NT2/D1 (cell line): ENCODE measurements around the gene ADAM19.
"Not testable (repeated sequence)": the region's sequence is repeated elsewhere in the genome, so short reads cannot be mapped to it uniquely, and the experiment has no call there.

Experiments
- DNase-seq: peaks from one replicate; pipeline ENCODE4 v3.0.0-alpha.2; 2011; ENCODE audit warnings: low read depth, low spot score
- H3K27me3 ChIP-seq: 2 replicates; pipeline ENCODE4 v1.6.0; 2011; ENCODE audit warnings: mild to moderate bottlenecking; ENCODE audit not compliant: insufficient read length, insufficient read depth
- H3K36me3 ChIP-seq: 2 replicates; pipeline ENCODE4 v1.6.1; 2011; ENCODE audit warnings: mild to moderate bottlenecking, low read length, mixed read lengths; ENCODE audit not compliant: insufficient read depth, insufficient read length
- H3K4me1 ChIP-seq: 2 replicates; pipeline ENCODE4 v1.5.1; 2011; ENCODE audit not compliant: insufficient read depth, insufficient read length
- H3K4me3 ChIP-seq: 2 replicates; pipeline ENCODE4 v1.5.1; 2011; ENCODE audit warnings: low read depth; ENCODE audit not compliant: insufficient read length
- H3K9ac ChIP-seq: 2 replicates; pipeline ENCODE4 v1.6.0; 2011; ENCODE audit warnings: low read depth; ENCODE audit not compliant: insufficient read length
- H3K9me3 ChIP-seq: 2 replicates; pipeline ENCODE4 v1.5.1; 2011; ENCODE audit warnings: mild to moderate bottlenecking, low read length; ENCODE audit not compliant: insufficient read depth
- SUZ12 ChIP-seq: IDR thresholded peaks from 2 replicates; pipeline ENCODE4 v1.6.1; 2011; ENCODE audit not compliant: insufficient read length, insufficient read depth; ENCODE audit errors: extremely low read depth
- YY1 ChIP-seq: IDR thresholded peaks from 2 replicates; pipeline ENCODE4 v1.6.1; 2011; ENCODE audit not compliant: insufficient read length, insufficient read depth
- ZNF274 ChIP-seq: IDR thresholded peaks from 2 replicates; pipeline ENCODE4 v1.6.1; 2011; ENCODE audit warnings: mild to moderate bottlenecking, low read depth, low read length

The ADAM19 gene

DNA sequence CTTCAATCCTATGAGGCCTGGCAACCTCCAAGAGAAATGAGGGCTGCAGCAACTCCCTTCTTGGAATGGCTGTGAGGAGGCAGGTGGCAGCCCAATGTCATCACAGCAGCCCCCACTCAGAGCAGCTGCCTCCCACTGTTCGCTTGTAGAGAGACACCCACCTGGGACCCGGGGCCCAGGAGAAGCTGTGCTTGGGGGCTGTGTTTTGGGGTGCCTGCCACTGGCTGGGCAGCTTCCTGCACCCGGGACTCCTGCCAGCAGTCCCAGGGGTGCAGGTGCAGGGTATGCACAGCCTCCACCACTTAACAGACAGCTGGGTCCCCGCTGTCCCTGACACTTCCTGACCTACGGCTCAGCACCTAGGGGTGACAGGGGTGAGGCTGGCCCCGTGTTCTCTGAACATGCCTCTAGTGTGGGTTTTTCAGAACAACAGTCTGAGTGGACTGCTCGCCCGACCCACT, 89.3 kb downstream of the ADAM19 start:
- Histone ChIP-seq H3K9me3 (no peaks in the 10 kb centered on the region), H3K36me3 (peaks cover 68% of the 10 kb centered on the region), H3K9ac (no peak overlapping the region), H3K27me3 (no peaks in the 10 kb centered on the region), H3K4me3 (no peak overlapping the region), H3K4me1 (no peaks in the 10 kb centered on the region)
- TF ChIP-seq YY1: no peak
- DNase-seq: no peak

DNA sequence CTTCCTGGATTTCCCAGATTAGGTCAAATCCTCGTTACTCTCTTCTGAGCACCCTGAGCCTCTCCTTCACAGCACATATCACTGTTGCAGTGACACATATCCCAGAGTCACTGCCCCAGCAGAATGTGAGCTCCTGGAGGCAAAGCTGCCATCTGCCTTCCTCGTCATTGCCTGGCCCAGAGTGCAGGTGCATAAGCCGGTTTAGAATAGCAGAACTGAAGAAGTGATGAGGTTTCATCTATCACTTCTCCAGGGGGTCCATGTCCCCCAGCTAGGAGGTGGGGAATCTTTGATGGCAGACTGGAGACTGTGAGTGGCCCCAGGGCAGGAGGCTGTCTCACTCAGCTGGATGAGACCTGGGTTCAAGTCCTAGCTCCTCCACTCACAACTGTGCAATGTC, 89.8 kb downstream of the ADAM19 start:
- no peaks in the 10 kb centered on the region for H3K27me3 ChIP-seq
- no peaks in the 10 kb centered on the region for H3K4me1 ChIP-seq
- H3K4me3 ChIP-seq: no peak overlapping the region
- no peak for TF ChIP-seq ZNF274
- no peak for TF ChIP-seq SUZ12
- no peak for TF ChIP-seq YY1
- no peak for DNase-seq
- H3K9ac ChIP-seq: no peak overlapping the region
- peaks cover 69% of the 10 kb centered on the region for H3K36me3 ChIP-seq
- no peaks in the 10 kb centered on the region for H3K9me3 ChIP-seq

DNA sequence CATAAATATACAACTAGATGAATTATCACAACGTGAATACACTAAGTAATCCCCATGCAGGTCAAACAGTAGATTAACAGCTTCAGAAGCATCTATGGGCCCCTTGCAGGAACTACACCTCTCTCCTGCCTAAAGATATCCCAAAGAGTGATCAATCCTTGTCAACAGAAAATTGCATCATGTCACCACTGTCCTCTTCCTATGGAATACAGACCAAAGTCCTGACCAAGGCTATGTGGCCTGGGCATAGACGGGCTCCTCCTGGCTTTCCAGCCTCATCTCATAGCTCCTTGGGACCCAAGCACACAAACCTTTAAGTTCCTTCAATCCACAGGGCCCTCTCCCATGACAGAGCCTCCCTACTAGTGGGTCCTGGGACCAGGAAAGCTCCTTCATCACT, 90.2 kb downstream of the ADAM19 start:
- H3K36me3 ChIP-seq: peaks cover 74% of the 10 kb centered on the region
- TF ChIP-seq YY1 (no peak), ZNF274 (no peak), SUZ12 (no peak)

DNA sequence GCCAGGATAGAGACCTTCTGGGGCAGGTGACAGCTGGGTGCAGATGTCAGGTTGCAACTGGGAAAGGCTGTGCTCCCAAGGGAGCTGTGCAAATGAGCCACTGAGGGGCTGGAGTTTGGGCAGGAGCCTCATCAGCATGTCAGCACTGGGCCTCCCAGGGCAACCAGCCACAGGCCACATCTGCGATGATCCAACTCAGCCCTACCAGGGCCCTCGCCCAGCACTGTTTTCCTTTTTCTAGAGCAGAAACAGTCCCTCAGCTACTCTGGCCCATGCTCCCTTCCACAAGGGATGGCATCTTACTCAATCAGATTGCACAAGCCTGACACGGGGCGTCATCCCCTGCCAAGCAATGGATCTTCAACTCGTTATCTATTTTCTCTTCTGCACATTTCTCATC, 90.8 kb downstream of the ADAM19 start:
- no peak overlapping the region for H3K4me3 ChIP-seq
- H3K9me3 ChIP-seq: no peaks in the 10 kb centered on the region
- H3K36me3 ChIP-seq: peaks cover 74% of the 10 kb centered on the region
- TF ChIP-seq YY1: no peak
- no peak for TF ChIP-seq SUZ12
- no peak for TF ChIP-seq ZNF274
- no peak for DNase-seq
- H3K4me1 ChIP-seq: peaks cover 3% of the 10 kb centered on the region
- H3K27me3 ChIP-seq: no peaks in the 10 kb centered on the region
- H3K9ac ChIP-seq: no peak overlapping the region

More for the DNA sequence above, 90.2 kb downstream of the ADAM19 start:
- H3K4me1 ChIP-seq: peaks cover 2% of the 10 kb centered on the region
- no peaks in the 10 kb centered on the region for H3K9me3 ChIP-seq
- no peak overlapping the region for H3K9ac ChIP-seq
- H3K27me3 ChIP-seq: no peaks in the 10 kb centered on the region
- H3K4me3 ChIP-seq: no peak overlapping the region
- DNase-seq: no peak

DNA sequence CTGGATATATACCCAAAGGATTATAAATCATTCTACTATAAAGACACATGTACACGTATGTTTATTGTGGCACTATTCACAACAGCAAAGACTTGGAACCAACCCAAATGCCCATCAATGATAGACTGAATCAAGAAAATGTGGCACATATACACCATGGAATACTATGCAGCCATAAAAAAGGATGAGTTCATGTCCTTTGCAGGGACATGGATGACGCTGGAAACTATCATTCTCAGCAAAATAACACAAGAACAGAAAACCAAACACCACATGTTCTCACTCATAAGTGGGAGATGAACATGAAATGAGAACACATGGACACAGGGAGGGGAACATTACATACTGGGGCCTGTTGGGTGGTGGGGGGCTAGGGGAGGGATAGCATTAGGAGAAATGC, 92.9 kb downstream of the ADAM19 start:
- Histone ChIP-seq H3K36me3 (peaks cover 72% of the 10 kb centered on the region), H3K4me1 (peaks cover 11% of the 10 kb centered on the region)
- not testable (repeated sequence) for DNase-seq, H3K9ac ChIP-seq, H3K9me3 ChIP-seq, H3K4me3 ChIP-seq, H3K27me3 ChIP-seq

DNA sequence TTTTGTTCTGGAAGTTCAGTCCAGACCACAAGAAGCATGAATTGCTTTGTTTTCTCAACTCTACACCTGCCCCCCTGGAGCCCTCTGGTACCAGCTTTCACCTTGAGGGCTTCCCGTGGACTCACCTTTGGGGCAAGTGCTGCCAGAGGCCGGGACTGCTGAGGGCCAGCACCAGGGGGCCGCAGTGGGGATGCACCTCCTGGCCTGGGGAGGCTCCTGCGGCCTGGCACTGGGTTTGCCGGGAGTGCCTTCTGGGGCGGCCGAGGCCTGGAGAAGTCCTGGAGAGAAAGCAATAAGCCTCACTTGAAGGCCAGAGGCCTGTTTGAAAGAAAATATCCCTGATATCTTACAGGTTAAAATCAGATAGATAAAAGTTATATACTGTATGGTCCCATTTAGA, 93.9 kb downstream of the ADAM19 start:
- H3K4me3 ChIP-seq: no peak overlapping the region
- peaks cover 70% of the 10 kb centered on the region for H3K36me3 ChIP-seq
- H3K9me3 ChIP-seq: no peaks in the 10 kb centered on the region
- no peak for DNase-seq
- peaks cover 11% of the 10 kb centered on the region for H3K4me1 ChIP-seq
- no peak overlapping the region for H3K9ac ChIP-seq
- no peaks in the 10 kb centered on the region for H3K27me3 ChIP-seq
- TF ChIP-seq YY1: no peak
- TF ChIP-seq SUZ12: no peak
- no peak for TF ChIP-seq ZNF274

DNA sequence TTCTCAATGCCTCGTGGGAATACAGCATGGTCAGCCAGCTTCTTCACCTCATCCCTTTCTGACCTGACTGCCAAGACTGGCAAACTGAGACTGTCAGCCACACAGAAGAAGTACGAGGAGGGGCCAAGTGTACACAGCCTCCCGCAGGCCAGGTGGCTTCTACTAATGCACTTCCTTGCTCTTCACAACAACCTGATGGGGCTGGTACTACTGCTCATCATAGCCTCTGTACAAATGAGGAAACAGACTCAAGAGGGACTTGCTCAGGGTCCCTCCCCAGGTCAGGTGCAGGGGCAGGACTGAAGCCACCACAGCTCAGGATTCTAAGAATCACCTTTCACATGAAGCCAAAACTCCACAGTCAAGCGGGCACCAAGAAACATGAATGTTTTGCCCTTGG, 94.3 kb downstream of the ADAM19 start:
- H3K4me1 ChIP-seq: peaks cover 11% of the 10 kb centered on the region
- no peak overlapping the region for H3K4me3 ChIP-seq
- peaks cover 68% of the 10 kb centered on the region for H3K36me3 ChIP-seq
- DNase-seq: no peak
- H3K9me3 ChIP-seq: no peaks in the 10 kb centered on the region
- no peak overlapping the region for H3K9ac ChIP-seq
- H3K27me3 ChIP-seq: no peaks in the 10 kb centered on the region
- TF ChIP-seq ZNF274 (no peak), SUZ12 (no peak), YY1 (no peak)
